ENCODE measurements around the gene ETF1.

- TF ChIP-seq CTCF (IDR thresholded peaks at IDR 0.05): no peak
- no peak for TF ChIP-seq POLR2A (IDR thresholded peaks at IDR 0.05)
- TF ChIP-seq EP300 (IDR thresholded peaks at IDR 0.05): no peak
- TF ChIP-seq POLR2AphosphoS5 (IDR thresholded peaks at IDR 0.05): no peak
These were observed 16.9 kb upstream of the ETF1 start for GRCh38 chr5:138559937-138560336.
